ENCODE data around the gene TAAR2. TPM values are rescaled to one million over a fixed set of nuclear protein-coding genes. Genes with fewer than 3 reads are reported as not detected.

The TAAR2 gene
- total and polyA plus RNA-seq, 2 experiments from 2014 or later, result not detected

- WGBS, 2 experiments (ENCODE audit: low coverage in 1 of 2, low lambda C conversion rate in 2 of 2, missing lambda C conversion rate in 2 of 2), result 13 to 30% methylated on average over 2 of the region's 2 CpGs
- in situ Hi-C loops (cut with MboI), result no loop called here
Measured at GRCh38 chr6:132633362-132633761, 9.3 kb upstream of the TAAR2 start.

GRCh38 chr6:132623106-132623845 lies 799 bp downstream of the TAAR2 start:
- WGBS, 2 experiments (ENCODE audit: low coverage in 1 of 2, low lambda C conversion rate in 2 of 2, missing lambda C conversion rate in 2 of 2), result 35% methylated on average over 6 of the region's 6 CpGs
- no peaks in the 10 kb centered on the region for H3K79me2 ChIP-seq (ENCODE audit: insufficient read depth)
- no peak for DNase-seq
- no peaks in the 10 kb centered on the region for H3K9me3 ChIP-seq (ENCODE audit: low read depth)
- no peaks in the 10 kb centered on the region for H3K4me1 ChIP-seq (ENCODE audit: insufficient read depth)
- H3K27ac ChIP-seq, result no peak overlapping the region
- no peak for TF ChIP-seq EZH2 (IDR thresholded peaks at IDR 0.05; ENCODE audit: insufficient read depth, poor library complexity, severe bottlenecking)
- no peak for TF ChIP-seq EZH2phosphoT487 (IDR thresholded peaks at IDR 0.05; ENCODE audit: insufficient read depth, low read depth)
- H3F3A ChIP-seq (ENCODE audit: insufficient read depth), result no peaks in the 10 kb centered on the region
- H3K27me3 ChIP-seq (replicated peaks; ENCODE audit: insufficient read depth), result peaks cover 59% of the 10 kb centered on the region
- H3K9ac ChIP-seq, result no peak overlapping the region
- in situ Hi-C loops (cut with MboI), result no loop called here
- no peaks in the 10 kb centered on the region for H3K36me3 ChIP-seq (ENCODE audit: low read depth)
- H2AFZ ChIP-seq, result no peak overlapping the region
- no peaks in the 10 kb centered on the region for H4K20me1 ChIP-seq (ENCODE audit: insufficient read depth)
- no peak overlapping the region for H3K4me3 ChIP-seq
- H3K9me2 ChIP-seq (ENCODE audit: insufficient read depth), result no peaks in the 10 kb centered on the region
- no peak overlapping the region for H3K4me2 ChIP-seq (ENCODE audit: unreplicated experiment)

More at GRCh38 chr6:132633362-132633761, 9.3 kb upstream of the TAAR2 start:
- no peak for TF ChIP-seq EZH2 (IDR thresholded peaks at IDR 0.05; ENCODE audit: insufficient read depth, poor library complexity, severe bottlenecking)
- TF ChIP-seq EZH2phosphoT487 (IDR thresholded peaks at IDR 0.05; ENCODE audit: insufficient read depth, low read depth), result no peak
- H2AFZ ChIP-seq, result no peak overlapping the region
- no peaks in the 10 kb centered on the region for H4K20me1 ChIP-seq (ENCODE audit: insufficient read depth)
- no peaks in the 10 kb centered on the region for H3K9me3 ChIP-seq (ENCODE audit: low read depth)
- no peaks in the 10 kb centered on the region for H3K36me3 ChIP-seq (ENCODE audit: low read depth)
- no peaks in the 10 kb centered on the region for H3K9me2 ChIP-seq (ENCODE audit: insufficient read depth)
- H3K4me1 ChIP-seq (ENCODE audit: insufficient read depth), result no peaks in the 10 kb centered on the region
- no peaks in the 10 kb centered on the region for H3F3A ChIP-seq (ENCODE audit: insufficient read depth)
- no peaks in the 10 kb centered on the region for H3K79me2 ChIP-seq (ENCODE audit: insufficient read depth)
- H3K9ac ChIP-seq, result no peak overlapping the region
- DNase-seq, result no peak
- no peak overlapping the region for H3K4me2 ChIP-seq (ENCODE audit: unreplicated experiment)
- no peak overlapping the region for H3K4me3 ChIP-seq
- no peak overlapping the region for H3K27ac ChIP-seq
- H3K27me3 ChIP-seq (replicated peaks; ENCODE audit: insufficient read depth), result peaks cover 34% of the 10 kb centered on the region; the same call in 1 of the 2 replicates

GRCh38 chr6:132616677-132617076 lies 7.4 kb downstream of the TAAR2 start:
- Histone ChIP-seq H4K20me1 (ENCODE audit: insufficient read depth) (no peaks in the 10 kb centered on the region), H3F3A (ENCODE audit: insufficient read depth) (no peaks in the 10 kb centered on the region), H3K9me2 (ENCODE audit: insufficient read depth) (no peaks in the 10 kb centered on the region), H3K79me2 (ENCODE audit: insufficient read depth) (no peaks in the 10 kb centered on the region), H3K9me3 (ENCODE audit: low read depth) (no peaks in the 10 kb centered on the region), H3K4me2 (ENCODE audit: unreplicated experiment) (no peak overlapping the region), H3K27ac (no peak overlapping the region), H3K27me3 (replicated peaks; ENCODE audit: insufficient read depth) (peaks cover 65% of the 10 kb centered on the region), H2AFZ (no peak overlapping the region), H3K36me3 (ENCODE audit: low read depth) (no peaks in the 10 kb centered on the region), H3K4me1 (ENCODE audit: insufficient read depth) (no peaks in the 10 kb centered on the region), H3K4me3 (no peak overlapping the region), H3K9ac (no peak overlapping the region)
- no peak for TF ChIP-seq EZH2 (IDR thresholded peaks at IDR 0.05; ENCODE audit: insufficient read depth, poor library complexity, severe bottlenecking)
- in situ Hi-C loops (cut with MboI), result no loop called here
- DNase-seq, result no peak
- WGBS, 2 experiments (ENCODE audit: low coverage in 1 of 2, low lambda C conversion rate in 2 of 2, missing lambda C conversion rate in 2 of 2), result 0% methylated on average over 1 of the region's 1 CpG

- Histone ChIP-seq H3K9me3 (ENCODE audit: low read depth) (no peaks in the 10 kb centered on the region), H3K4me3 (no peak overlapping the region), H4K20me1 (ENCODE audit: insufficient read depth) (no peaks in the 10 kb centered on the region), H2AFZ (no peak overlapping the region), H3K4me1 (ENCODE audit: insufficient read depth) (no peaks in the 10 kb centered on the region), H3K36me3 (ENCODE audit: low read depth) (no peaks in the 10 kb centered on the region), H3K27me3 (replicated peaks; ENCODE audit: insufficient read depth) (peaks cover 44% of the 10 kb centered on the region), H3K4me2 (ENCODE audit: unreplicated experiment) (no peak overlapping the region), H3K27ac (no peak overlapping the region), H3K9ac (no peak overlapping the region), H3K9me2 (ENCODE audit: insufficient read depth) (no peaks in the 10 kb centered on the region), H3F3A (ENCODE audit: insufficient read depth) (no peaks in the 10 kb centered on the region), H3K79me2 (ENCODE audit: insufficient read depth) (no peaks in the 10 kb centered on the region)
- no peak for DNase-seq
- WGBS, 2 experiments (ENCODE audit: low coverage in 1 of 2, low lambda C conversion rate in 2 of 2, missing lambda C conversion rate in 2 of 2), result 66 to 69% methylated on average over 5 to 7 of the region's 7 CpGs
- in situ Hi-C loops (cut with MboI), result no loop called here
- no peak for TF ChIP-seq EZH2 (IDR thresholded peaks at IDR 0.05; ENCODE audit: insufficient read depth, poor library complexity, severe bottlenecking)
- TF ChIP-seq EZH2phosphoT487 (IDR thresholded peaks at IDR 0.05; ENCODE audit: insufficient read depth, low read depth), result no peak
Measured at GRCh38 chr6:132614554-132614953, 9.5 kb downstream of the TAAR2 start.

All from GM23248 (cell line).